MM.1S (cell line): ENCODE results near the gene PTPRF.

ENCODE experiments used
- CTCF ChIP-seq: fragments of 300-600 bp; sonication (generic); IDR thresholded peaks from 2 replicates; pipeline ENCODE4 v1.5.1; 2016; ENCODE audit warnings: antibody characterized with exemption, low read length, mixed read lengths
- EZH2 ChIP-seq: fragments of 300-600 bp; sonication (generic); optimal IDR thresholded peaks from 2 replicates; pipeline ENCODE3; 2017; ENCODE audit warnings: low read depth, mild to moderate bottlenecking, antibody characterized with exemption, low read length, mixed read lengths

- TF ChIP-seq CTCF: no peak
- TF ChIP-seq EZH2: no peak
Observed at GRCh38 chr1:43565600-43566360, 35.1 kb downstream of the PTPRF start.
